ENCODE results near the gene NKX1-1. TPM values are rescaled to one million over a fixed set of nuclear protein-coding genes. Genes with fewer than 3 reads are reported as not detected.

Gene NKX1-1
- total and polyA plus RNA-seq, 2 of the 8 experiments (the other 6 are each of a cell fraction or from before 2014, with no cell fraction given), result not detected

DNA sequence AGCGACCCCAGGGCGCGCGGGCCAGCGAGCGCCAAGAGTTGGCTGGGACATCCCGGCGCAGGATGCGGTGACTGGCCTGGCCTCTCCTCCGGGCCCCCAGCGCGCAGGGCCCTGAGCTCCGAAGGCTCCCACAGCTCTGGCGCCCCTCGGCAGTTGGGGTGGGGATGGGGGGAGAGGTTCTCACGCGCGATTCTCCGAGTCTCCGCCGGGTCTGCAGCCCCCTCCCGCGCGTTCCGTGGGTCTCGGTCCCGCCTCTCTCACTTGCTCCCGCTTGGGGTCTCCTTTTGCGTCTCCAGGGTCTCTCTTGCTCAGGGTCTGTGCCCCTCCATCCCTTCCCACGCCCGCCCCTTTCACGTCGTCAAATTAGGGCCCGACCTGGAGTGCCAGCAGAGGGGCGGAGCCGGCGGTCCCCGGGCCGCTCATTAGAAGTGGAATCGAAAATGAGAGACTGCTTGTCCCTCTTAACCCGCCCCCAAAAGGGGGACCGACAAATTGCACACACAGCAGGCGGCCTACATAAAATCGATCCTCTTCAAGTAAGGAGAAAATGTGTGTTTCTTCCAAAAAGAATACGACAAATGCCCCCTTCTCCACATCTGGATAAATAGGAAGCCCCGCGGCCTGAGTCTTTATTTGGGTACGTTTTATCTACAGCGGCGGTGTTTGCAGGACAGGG, 877 bp upstream of the NKX1-1 start:
- DNase-seq (ENCODE audit: low read depth in 1 of 2, low spot score in 2 of 2), result no peak
- H3K4me2 ChIP-seq (ENCODE audit: insufficient read depth in 1 of 2, low read depth in 2 of 2, low read length in 2 of 2), result peak overlapping the region; percentile 56 to 65

More for the DNA sequence above, 877 bp upstream of the NKX1-1 start:
- Histone ChIP-seq H4K8ac (ENCODE audit: extremely low read depth, insufficient read depth, low read length) (peak overlapping the region; percentile 80; the same call in 1 of the 2 replicates), H2BK20ac (ENCODE audit: low read length) (no peak overlapping the region), H4K20me1 (replicated peaks in 1 of 2; ENCODE audit: control insufficient read depth in 1 of 2, insufficient read depth in 2 of 2, low read length in 2 of 2) (peaks cover 11 to 31% of the 10 kb centered on the region in 2 experiments), H3K79me2 (ENCODE audit: control insufficient read depth in 1 of 2, insufficient read depth in 2 of 2, low read length in 2 of 2) (no peaks in the 10 kb centered on the region), H3K9ac (replicated peaks in 1 of 4; ENCODE audit: extremely low read depth in 1 of 4, low read depth in 3 of 4, low read length in 3 of 4) (no peak overlapping the region), H3K36me3 (ENCODE audit: control insufficient read depth in 2 of 4, insufficient read depth in 4 of 4, low read length in 3 of 4) (peaks cover 0 to 31% (median 0%) of the 10 kb centered on the region in 4 experiments; a peak in 1 of 8 replicates), H3K4me3 (ENCODE audit: extremely low read depth in 1 of 4, insufficient read depth in 2 of 4, low read depth in 3 of 4, low read length in 4 of 4) (peak overlapping the region; percentile 25 to 65 (median 34); a peak in 4 of 8 replicates), H2BK15ac (ENCODE audit: low read length) (no peak overlapping the region), H3K56ac (replicated peaks; ENCODE audit: insufficient read length, low read depth, low read length) (no peak overlapping the region), H4K5ac (ENCODE audit: insufficient read length, low read depth, low read length) (no peak overlapping the region), H3K9me3 (ENCODE audit: insufficient read depth in 2 of 2, low read depth in 1 of 2, low read length in 1 of 2) (no peaks in the 10 kb centered on the region; a peak in 1 of 4 replicates), H2BK5ac (ENCODE audit: low read depth, low read length) (no peak overlapping the region), H2AK5ac (ENCODE audit: low read depth, low read length) (no peak overlapping the region), H3K23ac (ENCODE audit: insufficient read length) (no peak overlapping the region), H3K27me3 (replicated peaks in 1 of 4; ENCODE audit: control insufficient read depth in 3 of 4, extremely low read depth in 1 of 4, insufficient read depth in 3 of 4, low read length in 3 of 4) (peaks cover 74 to 98% (median 96%) of the 10 kb centered on the region in 4 experiments), H2BK12ac (ENCODE audit: low read depth, low read length) (no peak overlapping the region), H3K27ac (ENCODE audit: low read depth, low read length) (no peak overlapping the region), H3K4ac (replicated peaks; ENCODE audit: insufficient read length, low read depth, low read length) (no peak overlapping the region), H3K14ac (ENCODE audit: insufficient read length) (no peak overlapping the region), H2AFZ (ENCODE audit: low read length) (no peak overlapping the region), H3K79me1 (ENCODE audit: low read depth, low read length) (no peaks in the 10 kb centered on the region), H3K23me2 (ENCODE audit: low read depth, low read length) (peaks cover 2% of the 10 kb centered on the region; the same call in 1 of the 2 replicates), H3K18ac (ENCODE audit: extremely low read depth, low read length) (no peak overlapping the region), H3K4me1 (replicated peaks in 1 of 4; ENCODE audit: control insufficient read depth in 3 of 4, insufficient read depth in 4 of 4, low read length in 3 of 4) (peaks cover 0 to 28% (median 6%) of the 10 kb centered on the region in 4 experiments; a peak in 5 of 7 replicates), H4K91ac (replicated peaks; ENCODE audit: insufficient read length, low read length) (no peak overlapping the region), H2BK120ac (replicated peaks; ENCODE audit: low read depth, low read length) (no peak overlapping the region)
- POLR2A ChIA-PET (ENCODE audit: partially characterized antibody), result no interaction called here
- TF ChIP-seq SUZ12 (IDR thresholded peaks at IDR 0.05; ENCODE audit: low read length), result peak; percentile 78; the same call in 1 of the 2 replicates
- TF ChIP-seq RNF2 (IDR thresholded peaks at IDR 0.05; ENCODE audit: borderline replicate concordance, low read depth, low read length, missing control alignments, poor library complexity, severe bottlenecking), result peak; percentile 64
- TF ChIP-seq GABPA (IDR thresholded peaks at IDR 0.05; ENCODE audit: borderline replicate concordance, insufficient read depth, low read length), result 0 out of 2 replicates have a peak, but pooled peaks have one; percentile 13
- no peak for TF ChIP-seq HDAC2 (IDR thresholded peaks at IDR 0.05; ENCODE audit: borderline replicate concordance in 1 of 2, low read depth in 2 of 2, low read length in 2 of 2)
- no peak for TF ChIP-seq NRF1 (IDR thresholded peaks at IDR 0.05; ENCODE audit: low read depth, low read length)
- TF ChIP-seq BCL11A (IDR thresholded peaks at IDR 0.05; ENCODE audit: low read depth in 2 of 2, low read length in 2 of 2), result no peak
- peak; percentile 93 for TF ChIP-seq EZH2 (IDR thresholded peaks at IDR 0.05; ENCODE audit: low read depth, low read length, severe bottlenecking)
- FAIRE-seq, result no peak
- CTCF ChIA-PET (ENCODE audit: partially characterized antibody), result interaction anchor here (1.5 kb wide), 1 partner anchor 222 kb away, joined by 3 read pairs; no protein-coding TSS in a partner anchor
- 18% methylated on average over 34 of the region's 50 CpGs; no CpG with 5 or more reads in 1 of the 2 experiments for WGBS, 2 experiments (ENCODE audit: extremely low coverage in 1 of 2, insufficient coverage in 1 of 2, insufficient read length in 1 of 2, insufficient replicate concordance in 2 of 2, low coverage in 1 of 2, low lambda C conversion rate in 2 of 2, missing lambda C conversion rate in 1 of 2)

Data from H1 (cell line).